ENCODE results near the gene PLEKHO2.

DNA sequence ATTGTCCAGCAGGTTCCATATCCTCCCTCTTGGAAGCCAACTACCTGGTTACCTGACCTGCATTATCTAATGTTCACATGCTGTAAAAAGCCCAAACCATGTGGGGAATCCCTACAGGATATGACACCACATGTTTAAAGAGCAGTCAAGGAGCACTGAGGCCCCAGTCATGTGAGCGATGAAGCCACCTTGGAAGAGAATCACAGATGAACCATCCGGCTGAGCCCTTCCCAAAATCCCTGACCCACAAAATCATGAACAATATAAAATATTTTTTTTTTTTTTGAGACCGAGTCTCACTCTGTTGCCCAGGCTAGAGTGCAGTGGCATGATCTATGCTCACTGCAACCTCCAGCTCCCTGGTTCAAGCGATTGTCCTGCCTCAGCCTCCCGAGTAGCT is 59.4 kb downstream of the PLEKHO2 start:
- no peak for TF ChIP-seq POLR2AphosphoS5 (IDR thresholded peaks at IDR 0.05; ENCODE audit: low read depth)
- TF ChIP-seq CTCF (IDR thresholded peaks at IDR 0.05; ENCODE audit: insufficient read depth, low read length) = no peak
